Endothelial cell of umbilical vein (primary cell): ENCODE data around the gene ARHGEF9. TPM values are rescaled to one million over a fixed set of nuclear protein-coding genes. Genes with fewer than 3 reads are reported as not detected.

Source experiments
- BruUV-seq: library from RNA; stranded (reverse); fragments of 400-500 nt; replicated peaks from 2 replicates; lab custom pipeline; 2021; lab: Mats Ljungman, UMichigan
- CTCF ChIA-PET: fragments of 300-600, 350-600 bp; sonication (Branson Sonifier 250); formaldehyde crosslinking; loops from one replicate; lab custom pipeline; 2021; ENCODE audit warnings: antibody characterized with exemption, inconsistent platforms; lab: Charles Lee
- POLR2A ChIA-PET: fragments of 300-600, 350-600 bp; sonication (Branson Sonifier 250); formaldehyde crosslinking; loops from one replicate; lab custom pipeline; 2021; ENCODE audit warnings: antibody characterized with exemption, inconsistent platforms; lab: Charles Lee
- DNase-seq: peaks from one replicate; pipeline ENCODE4 v3.0.0-alpha.2; 2011; ENCODE audit warnings: low read depth, low spot score
- FAIRE-seq: peaks from 2 replicates; lab custom pipeline; 2011; peaks lifted over from hg19 to GRCh38; lab: Jason Lieb, UNC
- H2AFZ ChIP-seq: 2 replicates; pipeline ENCODE4 v1.6.0; 2012; ENCODE audit warnings: low read depth, low read length, control low read depth, inconsistent platforms
- H3K27ac ChIP-seq: 2 replicates; pipeline ENCODE4 v1.5.1; 2011; ENCODE audit warnings: low read depth, mild to moderate bottlenecking, control low read depth, low read length, moderate library complexity; ENCODE audit not compliant: insufficient read depth
- H3K27me3 ChIP-seq, 2 experiments: 2 replicates each; pipeline versions ENCODE4 v1.6.0 to v1.6.1; 2011; ENCODE audit warnings: low read length in 2 of 2, mixed read lengths in 1 of 2; ENCODE audit not compliant: control insufficient read depth in 2 of 2, insufficient read depth in 2 of 2
- H3K36me3 ChIP-seq, 2 experiments: 2 replicates in 1 of 2; 3 replicates in 1 of 2; pipeline ENCODE4 v1.5.1; 2011; ENCODE audit warnings: low read length in 2 of 2, mild to moderate bottlenecking in 1 of 2, moderate library complexity in 1 of 2; ENCODE audit not compliant: control insufficient read depth in 2 of 2, insufficient read depth in 2 of 2; ENCODE audit errors: extremely low read depth in 1 of 2
- H3K4me1 ChIP-seq: 3 replicates; pipeline ENCODE4 v1.5.1; 2011; ENCODE audit warnings: mild to moderate bottlenecking, low read length; ENCODE audit not compliant: control insufficient read depth, insufficient read depth; ENCODE audit errors: extremely low read depth
- H3K4me2 ChIP-seq: 2 replicates; pipeline ENCODE4 v1.6.1; 2011; ENCODE audit warnings: low read length, control low read depth, mixed read lengths; ENCODE audit not compliant: insufficient read depth
- H3K4me3 ChIP-seq, 3 experiments: fragments of 200-600 bp in 1 of 3; sonication (generic), shearing (Covaris generic) in 1 of 3; replicated peaks in 1 of 3; 2 replicates each; pipeline ENCODE4 v1.5.1; 2011 to 2016; ENCODE audit warnings: control low read depth in 3 of 3, low read length in 3 of 3, mild to moderate bottlenecking in 2 of 3, inconsistent platforms in 1 of 3, low read depth in 1 of 3, moderate library complexity in 1 of 3; ENCODE audit not compliant: insufficient read depth in 1 of 3
- H3K79me2 ChIP-seq: 2 replicates; pipeline ENCODE4 v1.6.0; 2012; ENCODE audit warnings: low read length, inconsistent platforms; ENCODE audit not compliant: control insufficient read depth, insufficient read depth
- H3K9ac ChIP-seq: replicated peaks from 2 replicates; pipeline ENCODE3; 2011; ENCODE audit warnings: low read length, control low read depth; ENCODE audit not compliant: insufficient read depth; ENCODE audit errors: extremely low read depth
- H3K9me1 ChIP-seq: replicated peaks from 3 replicates; pipeline ENCODE4 v1.6.0; 2011; ENCODE audit warnings: mild to moderate bottlenecking, low read length; ENCODE audit not compliant: control insufficient read depth, insufficient read depth; ENCODE audit errors: extremely low read depth
- H3K9me3 ChIP-seq: replicated peaks from 2 replicates; pipeline ENCODE4 v1.5.1; 2012; ENCODE audit warnings: low read length, inconsistent platforms; ENCODE audit not compliant: control insufficient read depth, insufficient read depth
- H4K20me1 ChIP-seq: replicated peaks from 2 replicates; pipeline ENCODE3; 2011; ENCODE audit warnings: mild to moderate bottlenecking, low read length; ENCODE audit not compliant: control insufficient read depth, insufficient read depth; ENCODE audit errors: extremely low read depth
- CTCF ChIP-seq, 2 donors: IDR thresholded peaks; 1 replicate in 1 of 2; 2 replicates in 1 of 2; pipeline ENCODE4 v1.5.1; 2011; ENCODE audit warnings: low read length in 2 of 2, mild to moderate bottlenecking in 2 of 2, moderate library complexity in 2 of 2, control low read depth in 1 of 2, inconsistent platforms in 1 of 2, low read depth in 1 of 2; ENCODE audit not compliant: insufficient read depth in 1 of 2; ENCODE audit errors: extremely low read depth in 1 of 2
- EZH2 ChIP-seq: IDR thresholded peaks from 2 replicates; pipeline ENCODE4 v1.6.1; 2012; ENCODE audit warnings: borderline replicate concordance, low read depth, mild to moderate bottlenecking, moderate library complexity, low read length, inconsistent platforms; ENCODE audit not compliant: severe bottlenecking
- FOS ChIP-seq: IDR thresholded peaks from 2 replicates; pipeline ENCODE4 v1.6.1; 2011; ENCODE audit warnings: mild to moderate bottlenecking, low read length, moderate library complexity, borderline replicate concordance; ENCODE audit not compliant: insufficient read depth
- GATA2 ChIP-seq: IDR thresholded peaks from 2 replicates; pipeline ENCODE4 v1.7.0; 2011; ENCODE audit warnings: low read depth, mild to moderate bottlenecking, moderate library complexity, mixed read lengths, low read length; ENCODE audit not compliant: insufficient read length, insufficient read depth
- JUN ChIP-seq: IDR thresholded peaks from 2 replicates; pipeline ENCODE4 v1.6.1; 2011; ENCODE audit warnings: borderline replicate concordance, low read depth; ENCODE audit not compliant: insufficient read length, insufficient read depth
- MAX ChIP-seq: IDR thresholded peaks from 2 replicates; pipeline ENCODE4 v1.6.1; 2011; ENCODE audit not compliant: insufficient read depth, insufficient read length
- MYC ChIP-seq: IDR thresholded peaks from one replicate; pipeline ENCODE4 v1.6.1; 2011; ENCODE audit warnings: mild to moderate bottlenecking, low read depth, low read length
- POLR2A ChIP-seq: IDR thresholded peaks from 2 replicates; pipeline ENCODE4 v1.6.1; 2012; ENCODE audit warnings: low read depth, mild to moderate bottlenecking, control low read depth, low read length
- POLR2AphosphoS5 ChIP-seq: IDR thresholded peaks from 2 replicates; pipeline ENCODE4 v1.6.1; 2012; ENCODE audit warnings: low read depth, mild to moderate bottlenecking, control low read depth, low read length, moderate library complexity; ENCODE audit not compliant: insufficient read depth
- dilution Hi-C: fragments of 300-500 bp; cut with MboI; formaldehyde crosslinking; loops from one replicate; pipeline ENCODE4 v1.15.0; 2019; ENCODE audit warnings: low sequenced_read_pairs; ENCODE audit not compliant: extremely low pct_ligation_motif_present
- intact Hi-C: fragments of 100-400 bp; cut with micrococcal nuclease; formaldehyde crosslinking; loops from one replicate; pipeline ENCODE4 v1.10.0; 2022
- polyA plus RNA-seq, 4 experiments: library from polyadenylated mRNA; depleted of rRNA in 3 of 4; stranded (reverse) in 3 of 4; unstranded in 1 of 4; fragments of >200 nt; gene quantifications; 2 replicates each; pipeline versions ENCODE4 v1.2.1 to v1.2.3, GENCODE V29; 2011 to 2012; ENCODE audit warnings: missing spikeins in 1 of 4
- total RNA-seq: library from RNA; stranded (reverse); gene quantifications from 2 replicates; pipeline ENCODE4 v1.2.3, GENCODE V29; 2021

Gene ARHGEF9
- total and polyA plus RNA-seq, 2 donors (not counting 3 experiments of a cell fraction or from before 2014, with no cell fraction given): 6.5 to 12.9 TPM

- H3K27me3 ChIP-seq: no peaks in the 10 kb centered on the region
- H3K9me1 ChIP-seq: no peaks in the 10 kb centered on the region
- no peaks in the 10 kb centered on the region for H3K4me1 ChIP-seq
- TF ChIP-seq POLR2AphosphoS5 (no peak), MAX (no peak), FOS (no peak), POLR2A (no peak), GATA2 (no peak), JUN (no peak), MYC (no peak), CTCF (IDR thresholded peaks at IDR 0.05; ENCODE audit: extremely low read depth in 1 of 2, insufficient read depth in 1 of 2, low read depth in 1 of 2, low read length in 2 of 2) (no peak), EZH2 (no peak)
- no TSS peak for BruUV-seq
- H4K20me1 ChIP-seq: no peaks in the 10 kb centered on the region
- no peak overlapping the region for H3K4me3 ChIP-seq
- ChIA-PET CTCF (no interaction called here), POLR2A (no interaction called here)
- FAIRE-seq (no peak), DNase-seq (no peak)
- H3K79me2 ChIP-seq: no peaks in the 10 kb centered on the region
- H3K9me3 ChIP-seq: no peaks in the 10 kb centered on the region
- H2AFZ ChIP-seq: no peak overlapping the region
- H3K9ac ChIP-seq: no peak overlapping the region
- intact Hi-C loops: no loop called here
- no peak overlapping the region for H3K4me2 ChIP-seq
- no peak overlapping the region for H3K27ac ChIP-seq
- dilution Hi-C loops: no loop called here
- H3K36me3 ChIP-seq: no peaks in the 10 kb centered on the region
Observed at GRCh38 chrX:63661676-63662075, 123.3 kb downstream of the ARHGEF9 start.
